Progenitor cell of endocrine pancreas (in vitro differentiated cells): ENCODE measurements around the gene EXOC2. TPM values are rescaled to one million over a fixed set of nuclear protein-coding genes. Genes with fewer than 3 reads are reported as not detected.
A peak's percentile ranks its signal among the peaks of the same experiment; 100 is the strongest.

Experiments used
- DNase-seq: peaks from one replicate; pipeline ENCODE4 v3.0.0; 2021; ENCODE audit warnings: low spot score; ENCODE audit not compliant: unreplicated experiment
- H3K27ac Mint-ChIP-seq: 2 replicates; pipeline ENCODE4 v1.8.0; 2021; ENCODE audit warnings: mild to moderate bottlenecking, moderate library complexity, mixed read lengths
- H3K27me3 Mint-ChIP-seq: 2 replicates; pipeline ENCODE4 v1.8.0; 2021; ENCODE audit warnings: mixed read lengths
- H3K36me3 Mint-ChIP-seq: 2 replicates; pipeline ENCODE4 v1.8.0; 2022; ENCODE audit warnings: mixed read lengths; ENCODE audit not compliant: insufficient read depth
- H3K4me1 Mint-ChIP-seq: 2 replicates; pipeline ENCODE4 v1.8.0; 2021; ENCODE audit warnings: low read depth, mixed read lengths
- H3K4me3 Mint-ChIP-seq: 2 replicates; pipeline ENCODE4 v1.8.0; 2021; ENCODE audit warnings: low read depth, mild to moderate bottlenecking, moderate library complexity, mixed read lengths
- H3K9me3 Mint-ChIP-seq: 2 replicates; pipeline ENCODE4 v1.8.0; 2021; ENCODE audit warnings: low read depth, mixed read lengths
- total RNA-seq: library from RNA; stranded (reverse); gene quantifications from 2 replicates; pipeline ENCODE4 v1.2.1, GENCODE V29; 2021
- TF ChIP-seq, protein P1 (sequence below): fragments of 200-600 bp; sonication (generic); IDR thresholded peaks from one replicate; pipeline ENCODE4 v1.5.0; 2021; ENCODE audit warnings: antibody characterized with exemption, mild to moderate bottlenecking; ENCODE audit not compliant: unreplicated experiment

The EXOC2 gene
- total RNA-seq, 1 donor from 2014 or later = 24.4 TPM

DNA sequence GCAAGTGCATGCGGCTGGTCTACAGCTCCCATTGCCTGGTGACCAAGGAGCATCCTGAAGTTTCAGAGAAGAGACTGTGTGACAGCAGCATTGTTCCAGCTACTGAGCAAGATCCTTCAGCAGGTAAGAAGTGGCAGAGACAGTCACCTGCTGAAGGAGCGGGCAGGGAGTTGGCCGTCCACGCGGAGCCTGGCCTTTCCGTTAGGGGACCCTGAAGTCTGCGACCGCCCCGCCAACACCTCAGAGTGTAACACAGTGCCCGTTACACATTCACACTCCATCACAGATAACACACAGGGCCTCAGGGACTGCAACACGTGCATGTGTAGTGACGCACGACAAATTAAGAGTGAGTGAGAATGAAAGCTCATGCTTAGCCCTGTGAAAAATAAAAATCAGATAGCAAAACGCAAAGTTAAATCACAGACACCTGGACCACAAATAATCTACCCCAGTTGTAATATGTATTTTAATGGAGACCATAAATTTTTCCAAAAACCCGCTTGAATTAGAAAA, 207.2 kb downstream of the EXOC2 start:
- Mint-ChIP-seq H3K27me3 (no peaks in the 10 kb centered on the region), H3K4me1 (no peaks in the 10 kb centered on the region), H3K4me3 (no peak overlapping the region), H3K36me3 (peaks cover 32% of the 10 kb centered on the region), H3K9me3 (peaks cover 12% of the 10 kb centered on the region), H3K27ac (no peak overlapping the region)
- TF ChIP-seq, protein P1, sequence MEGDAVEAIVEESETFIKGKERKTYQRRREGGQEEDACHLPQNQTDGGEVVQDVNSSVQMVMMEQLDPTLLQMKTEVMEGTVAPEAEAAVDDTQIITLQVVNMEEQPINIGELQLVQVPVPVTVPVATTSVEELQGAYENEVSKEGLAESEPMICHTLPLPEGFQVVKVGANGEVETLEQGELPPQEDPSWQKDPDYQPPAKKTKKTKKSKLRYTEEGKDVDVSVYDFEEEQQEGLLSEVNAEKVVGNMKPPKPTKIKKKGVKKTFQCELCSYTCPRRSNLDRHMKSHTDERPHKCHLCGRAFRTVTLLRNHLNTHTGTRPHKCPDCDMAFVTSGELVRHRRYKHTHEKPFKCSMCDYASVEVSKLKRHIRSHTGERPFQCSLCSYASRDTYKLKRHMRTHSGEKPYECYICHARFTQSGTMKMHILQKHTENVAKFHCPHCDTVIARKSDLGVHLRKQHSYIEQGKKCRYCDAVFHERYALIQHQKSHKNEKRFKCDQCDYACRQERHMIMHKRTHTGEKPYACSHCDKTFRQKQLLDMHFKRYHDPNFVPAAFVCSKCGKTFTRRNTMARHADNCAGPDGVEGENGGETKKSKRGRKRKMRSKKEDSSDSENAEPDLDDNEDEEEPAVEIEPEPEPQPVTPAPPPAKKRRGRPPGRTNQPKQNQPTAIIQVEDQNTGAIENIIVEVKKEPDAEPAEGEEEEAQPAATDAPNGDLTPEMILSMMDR = no peak
- DNase-seq = no peak

DNA sequence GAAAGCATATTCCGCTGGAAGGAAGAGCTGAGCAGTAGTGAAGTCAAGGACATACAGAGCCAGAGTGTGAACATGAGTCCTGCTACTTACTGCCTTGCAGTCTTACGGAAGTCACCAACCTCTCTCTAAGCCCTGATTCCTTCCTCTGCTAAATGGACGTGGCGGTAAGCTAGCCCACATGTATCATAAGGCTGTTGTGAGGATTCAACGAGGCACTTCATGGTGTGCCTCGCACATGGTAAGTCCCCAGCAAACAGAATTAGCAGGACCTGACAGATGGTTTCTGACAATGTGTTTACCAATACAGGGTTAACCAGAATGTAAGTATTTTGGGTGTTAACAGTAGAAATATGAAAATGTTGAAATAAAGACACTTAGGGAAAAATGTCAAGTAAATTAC, 208.2 kb downstream of the EXOC2 start:
- Mint-ChIP-seq H3K4me3 (no peak overlapping the region), H3K9me3 (peaks cover 12% of the 10 kb centered on the region), H3K27me3 (no peaks in the 10 kb centered on the region), H3K27ac (no peak overlapping the region), H3K36me3 (peaks cover 30% of the 10 kb centered on the region), H3K4me1 (no peaks in the 10 kb centered on the region)
- DNase-seq = no peak
- TF ChIP-seq, protein P1 = no peak

DNA sequence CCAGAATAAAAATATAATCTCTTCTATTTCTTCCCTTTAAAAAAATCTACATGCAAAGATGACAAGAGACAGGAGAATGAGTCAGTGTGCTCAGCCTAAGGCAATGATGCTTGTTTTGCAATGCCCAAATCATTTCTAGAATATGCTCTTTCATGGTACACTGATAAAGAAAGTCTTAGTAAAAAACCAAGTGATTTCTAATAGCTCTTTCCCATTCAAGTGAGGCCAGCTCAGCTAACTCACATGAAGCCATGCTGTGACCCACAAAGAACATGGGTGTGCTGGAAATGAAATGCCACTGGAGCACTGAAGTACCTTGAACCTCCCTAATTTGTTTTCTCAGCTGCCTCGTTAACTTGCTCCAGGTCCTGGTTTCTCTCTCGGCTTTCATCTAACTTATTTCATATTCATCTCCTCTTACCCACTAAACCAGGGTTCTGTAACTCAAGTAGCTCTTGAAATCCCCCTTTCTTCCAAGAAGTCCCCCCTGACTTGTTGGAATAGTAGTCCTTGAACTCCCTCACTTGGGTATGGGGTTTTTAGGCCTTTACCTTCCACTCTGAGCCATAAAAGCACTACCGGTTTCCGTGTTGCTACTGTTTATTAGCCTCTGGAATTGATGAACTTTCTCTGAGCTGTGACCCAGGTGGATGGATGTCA, 208.7 kb downstream of the EXOC2 start:
- Mint-ChIP-seq H3K36me3 (peaks cover 30% of the 10 kb centered on the region), H3K27ac (peak overlapping the region; percentile 9), H3K9me3 (peaks cover 12% of the 10 kb centered on the region), H3K4me1 (no peaks in the 10 kb centered on the region), H3K27me3 (no peaks in the 10 kb centered on the region), H3K4me3 (no peak overlapping the region)
- TF ChIP-seq, protein P1 = no peak
- DNase-seq = no peak

DNA sequence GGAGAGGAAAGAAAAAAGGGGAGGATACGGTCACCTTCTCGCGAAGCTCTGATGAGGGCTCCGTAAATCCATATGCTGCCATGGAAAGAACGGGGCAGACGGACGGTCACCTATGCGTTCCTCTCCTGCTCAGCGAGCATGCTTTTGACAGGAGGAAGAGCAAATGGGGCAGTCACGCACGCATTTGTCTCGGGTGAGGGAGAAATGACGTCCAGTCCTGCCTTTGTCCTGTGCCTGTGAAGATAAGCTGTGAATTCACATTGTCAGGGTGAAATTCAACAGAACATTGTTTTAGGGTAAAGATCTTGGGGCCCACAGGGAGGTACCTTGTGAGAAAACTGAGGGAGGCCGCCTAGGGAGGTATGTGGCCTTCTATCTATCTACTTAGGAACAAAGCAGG, 217.6 kb downstream of the EXOC2 start:
- no peak for DNase-seq
- TF ChIP-seq, protein P1 = no peak
- Mint-ChIP-seq H3K4me3 (no peak overlapping the region), H3K27me3 (peaks cover 15% of the 10 kb centered on the region), H3K9me3 (no peaks in the 10 kb centered on the region), H3K27ac (no peak overlapping the region), H3K36me3 (no peaks in the 10 kb centered on the region), H3K4me1 (peaks cover 2% of the 10 kb centered on the region)

DNA sequence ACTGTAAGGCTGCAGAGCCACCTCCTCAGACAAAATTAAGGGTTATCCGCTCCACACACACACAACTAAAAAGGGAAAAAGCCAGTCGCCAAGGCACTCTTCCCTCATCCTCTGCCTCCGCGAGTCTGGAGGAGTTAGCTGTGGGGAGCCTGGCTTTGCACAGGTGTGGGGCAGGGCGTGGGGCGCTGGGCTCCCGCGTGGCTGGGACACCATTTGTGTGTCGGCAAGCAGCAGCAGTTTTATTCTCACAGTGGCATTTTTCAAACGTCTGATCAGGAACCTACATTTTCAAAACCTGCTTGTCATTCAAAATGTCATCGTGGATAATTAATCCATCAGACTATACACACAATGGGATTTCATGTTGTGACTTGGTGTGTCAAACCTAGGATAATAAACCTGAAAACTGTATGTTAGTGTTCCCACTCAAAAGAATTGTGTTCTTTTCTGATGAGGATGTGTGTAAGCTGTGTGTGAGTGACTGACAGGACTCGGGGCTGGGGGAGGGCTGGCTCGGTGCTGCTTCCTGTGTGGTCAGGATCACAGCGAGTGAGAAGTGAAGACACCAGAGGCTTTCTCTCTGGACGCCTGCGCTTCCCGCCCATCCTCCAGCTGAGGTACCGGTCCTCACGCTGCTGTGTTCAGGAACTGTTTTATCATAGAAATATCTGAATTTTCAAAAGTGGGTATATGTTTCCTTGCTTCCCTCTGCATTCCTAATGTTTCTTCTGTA, 218.3 kb downstream of the EXOC2 start:
- Mint-ChIP-seq H3K4me1 (peaks cover 2% of the 10 kb centered on the region), H3K27ac (no peak overlapping the region), H3K4me3 (no peak overlapping the region), H3K27me3 (peaks cover 18% of the 10 kb centered on the region), H3K36me3 (no peaks in the 10 kb centered on the region), H3K9me3 (no peaks in the 10 kb centered on the region)
- TF ChIP-seq, protein P1 = no peak
- no peak for DNase-seq
